GM19193 (cell line): Measurements from ENCODE around the gene HECA.

ENCODE experiments used
- POLR2A ChIP-seq: IDR thresholded peaks from 4 replicates; pipeline ENCODE4 v1.6.1; 2011; ENCODE audit not compliant: insufficient read depth, insufficient read length; ENCODE audit errors: extremely low read depth

HECA gene

GRCh38 chr6:139152088-139152891 is 17.4 kb downstream of the HECA start:
- no peak for TF ChIP-seq POLR2A

GRCh38 chr6:139152892-139153271 is 18.0 kb downstream of the HECA start:
- no peak for TF ChIP-seq POLR2A

GRCh38 chr6:139153855-139154254 is 19.0 kb downstream of the HECA start:
- TF ChIP-seq POLR2A, result no peak

- no peak for TF ChIP-seq POLR2A
Measured at GRCh38 chr6:139154881-139155547, 20.1 kb downstream of the HECA start.

GRCh38 chr6:139156102-139156501 is 21.2 kb downstream of the HECA start:
- no peak for TF ChIP-seq POLR2A

- no peak for TF ChIP-seq POLR2A
Measured at GRCh38 chr6:139156551-139156950, 21.7 kb downstream of the HECA start.

- TF ChIP-seq POLR2A, result no peak
Measured at GRCh38 chr6:139159016-139159415, 24.1 kb downstream of the HECA start.

- TF ChIP-seq POLR2A, result no peak
Measured at GRCh38 chr6:139161169-139161568, 26.3 kb downstream of the HECA start.

- no peak for TF ChIP-seq POLR2A
Measured at GRCh38 chr6:139161817-139162284, 27.0 kb downstream of the HECA start.

- TF ChIP-seq POLR2A, result no peak
Measured at GRCh38 chr6:139164001-139164400, 29.1 kb downstream of the HECA start.

- no peak for TF ChIP-seq POLR2A
Measured at GRCh38 chr6:139165324-139165723, 30.4 kb downstream of the HECA start.

- TF ChIP-seq POLR2A, result no peak
Measured at GRCh38 chr6:139166238-139166955, 31.5 kb downstream of the HECA start.

GRCh38 chr6:139166956-139167313 is 32.1 kb downstream of the HECA start:
- no peak for TF ChIP-seq POLR2A

- no peak for TF ChIP-seq POLR2A
Measured at GRCh38 chr6:139172151-139172550, 37.3 kb downstream of the HECA start.

- no peak for TF ChIP-seq POLR2A
Measured at GRCh38 chr6:139172567-139172966, 37.7 kb downstream of the HECA start.
